ENCODE measurements around the gene SNAP23.

Gene SNAP23

DNA sequence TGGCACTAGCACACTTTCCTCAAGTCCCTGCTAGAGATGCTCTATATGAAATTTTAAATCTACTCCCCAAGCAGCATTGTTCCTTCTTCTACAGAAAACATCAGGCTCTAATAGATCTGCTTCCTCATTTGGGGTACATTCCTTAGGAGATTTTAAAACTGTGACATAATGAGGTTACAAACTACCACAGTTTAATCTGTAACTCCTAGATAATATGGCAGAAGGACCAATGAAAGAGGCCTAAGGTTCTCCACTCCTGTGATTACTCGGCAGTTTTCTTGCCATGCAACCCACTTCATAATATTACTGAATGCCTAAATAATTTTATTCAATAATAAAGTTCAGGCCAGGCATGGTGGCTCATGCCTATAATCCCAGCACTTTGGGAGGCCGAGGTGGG, 20.6 kb upstream of the SNAP23 start:
- Histone ChIP-seq H3K4me2 (ENCODE audit: low read length) (no peak overlapping the region), H3K36me3 (ENCODE audit: control insufficient read depth, insufficient read depth, low read length) (no peaks in the 10 kb centered on the region), H3K9me3 (ENCODE audit: control insufficient read depth, low read length) (no peaks in the 10 kb centered on the region), H3K79me2 (no peaks in the 10 kb centered on the region), H3K4me1 (no peaks in the 10 kb centered on the region), H3K4me3 (ENCODE audit: low read depth, low read length) (no peak overlapping the region), H3K27me3 (ENCODE audit: control insufficient read depth, insufficient read depth, low read length) (no peaks in the 10 kb centered on the region), H3K9ac (no peak overlapping the region), H2AFZ (no peak overlapping the region), H3K27ac (no peak overlapping the region)
- TF ChIP-seq, protein P1, sequence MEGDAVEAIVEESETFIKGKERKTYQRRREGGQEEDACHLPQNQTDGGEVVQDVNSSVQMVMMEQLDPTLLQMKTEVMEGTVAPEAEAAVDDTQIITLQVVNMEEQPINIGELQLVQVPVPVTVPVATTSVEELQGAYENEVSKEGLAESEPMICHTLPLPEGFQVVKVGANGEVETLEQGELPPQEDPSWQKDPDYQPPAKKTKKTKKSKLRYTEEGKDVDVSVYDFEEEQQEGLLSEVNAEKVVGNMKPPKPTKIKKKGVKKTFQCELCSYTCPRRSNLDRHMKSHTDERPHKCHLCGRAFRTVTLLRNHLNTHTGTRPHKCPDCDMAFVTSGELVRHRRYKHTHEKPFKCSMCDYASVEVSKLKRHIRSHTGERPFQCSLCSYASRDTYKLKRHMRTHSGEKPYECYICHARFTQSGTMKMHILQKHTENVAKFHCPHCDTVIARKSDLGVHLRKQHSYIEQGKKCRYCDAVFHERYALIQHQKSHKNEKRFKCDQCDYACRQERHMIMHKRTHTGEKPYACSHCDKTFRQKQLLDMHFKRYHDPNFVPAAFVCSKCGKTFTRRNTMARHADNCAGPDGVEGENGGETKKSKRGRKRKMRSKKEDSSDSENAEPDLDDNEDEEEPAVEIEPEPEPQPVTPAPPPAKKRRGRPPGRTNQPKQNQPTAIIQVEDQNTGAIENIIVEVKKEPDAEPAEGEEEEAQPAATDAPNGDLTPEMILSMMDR (IDR thresholded peaks at IDR 0.05) = no peak

DNA sequence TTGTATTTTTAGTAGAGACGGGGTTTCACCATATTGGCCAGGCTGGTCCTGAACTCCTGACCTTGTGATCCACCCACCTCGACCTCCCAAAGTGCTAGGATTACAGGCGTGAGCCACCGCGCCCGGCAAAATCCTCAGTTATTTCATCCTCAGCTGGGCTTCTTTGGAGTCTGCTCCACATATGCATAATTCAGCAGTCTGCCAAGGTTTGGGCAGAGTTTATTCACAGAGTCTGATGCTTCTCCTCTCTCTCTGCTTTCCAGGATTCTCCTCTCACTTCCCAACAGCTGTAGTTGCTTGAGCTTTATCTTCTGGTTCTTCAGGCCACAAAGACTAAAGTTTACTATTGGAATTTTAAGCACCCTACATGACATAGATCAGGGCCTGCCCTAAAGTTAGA, 12.7 kb upstream of the SNAP23 start:
- Histone ChIP-seq H3K9me3 (ENCODE audit: control insufficient read depth, low read length) (no peaks in the 10 kb centered on the region), H3K9ac (no peak overlapping the region), H3K27me3 (ENCODE audit: control insufficient read depth, insufficient read depth, low read length) (no peaks in the 10 kb centered on the region), H2AFZ (no peak overlapping the region), H3K79me2 (no peaks in the 10 kb centered on the region), H3K36me3 (ENCODE audit: control insufficient read depth, insufficient read depth, low read length) (no peaks in the 10 kb centered on the region), H3K4me2 (ENCODE audit: low read length) (no peak overlapping the region), H3K4me1 (no peaks in the 10 kb centered on the region), H3K27ac (no peak overlapping the region), H3K4me3 (ENCODE audit: low read depth, low read length) (no peak overlapping the region)
- TF ChIP-seq, protein P1 (IDR thresholded peaks at IDR 0.05) = no peak

DNA sequence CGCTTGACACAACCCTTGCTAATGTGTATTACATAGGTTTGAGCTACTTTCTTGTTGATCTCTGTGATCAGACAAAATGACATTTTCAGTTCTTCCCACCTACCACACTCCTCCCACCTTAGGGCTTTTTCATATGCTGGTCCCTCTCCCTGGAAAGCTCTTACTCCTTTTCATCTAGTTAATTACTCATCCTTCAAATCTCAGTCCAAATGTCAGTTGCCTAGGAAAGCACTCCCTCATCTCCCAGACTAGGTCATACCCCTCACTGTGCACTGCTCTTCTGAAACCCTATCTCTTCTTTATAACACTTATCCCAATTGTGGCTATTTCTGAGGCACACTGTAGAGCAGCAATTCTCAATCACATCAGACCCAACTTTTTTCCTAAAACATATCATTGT, 11.8 kb upstream of the SNAP23 start:
- Histone ChIP-seq H3K4me1 (no peaks in the 10 kb centered on the region), H3K79me2 (no peaks in the 10 kb centered on the region), H2AFZ (no peak overlapping the region), H3K27me3 (ENCODE audit: control insufficient read depth, insufficient read depth, low read length) (no peaks in the 10 kb centered on the region), H3K27ac (no peak overlapping the region), H3K9me3 (ENCODE audit: control insufficient read depth, low read length) (no peaks in the 10 kb centered on the region), H3K9ac (no peak overlapping the region), H3K4me3 (ENCODE audit: low read depth, low read length) (no peak overlapping the region), H3K4me2 (ENCODE audit: low read length) (no peak overlapping the region), H3K36me3 (ENCODE audit: control insufficient read depth, insufficient read depth, low read length) (no peaks in the 10 kb centered on the region)
- TF ChIP-seq, protein P1 (IDR thresholded peaks at IDR 0.05) = no peak

DNA sequence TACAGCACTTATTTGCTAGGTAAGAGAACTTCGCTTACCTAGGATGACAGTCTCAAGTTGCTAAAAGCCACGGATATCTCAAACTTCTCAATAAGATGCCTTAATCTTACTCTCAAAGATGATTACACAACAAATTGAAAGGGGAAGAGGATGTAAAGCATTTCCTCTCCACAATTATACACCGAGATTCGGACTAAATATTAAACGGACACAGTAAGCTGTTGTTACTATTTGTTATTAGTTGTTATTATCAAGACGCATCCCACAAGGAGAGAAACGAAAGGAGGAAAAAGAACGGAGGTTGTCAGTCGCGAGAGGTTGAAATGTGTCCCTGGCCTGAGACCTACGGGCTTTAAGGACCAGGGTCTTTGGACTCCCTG, 5.2 kb upstream of the SNAP23 start:
- no peaks in the 10 kb centered on the region for H3K27me3 ChIP-seq (ENCODE audit: control insufficient read depth, insufficient read depth, low read length)
- H3K4me2 ChIP-seq (ENCODE audit: low read length) = peak overlapping the region; percentile 79
- no peaks in the 10 kb centered on the region for H3K36me3 ChIP-seq (ENCODE audit: control insufficient read depth, insufficient read depth, low read length)
- peak overlapping the region; percentile 95 for H3K27ac ChIP-seq
- no peaks in the 10 kb centered on the region for H3K9me3 ChIP-seq (ENCODE audit: control insufficient read depth, low read length)
- TF ChIP-seq, protein P1 (IDR thresholded peaks at IDR 0.05) = no peak
- H3K4me3 ChIP-seq (ENCODE audit: low read depth, low read length) = peak overlapping the region; percentile 90
- H3K79me2 ChIP-seq = peaks cover 3% of the 10 kb centered on the region
- peak overlapping the region; percentile 86 for H2AFZ ChIP-seq
- peak overlapping the region; percentile 57 for H3K9ac ChIP-seq
- peaks cover 5% of the 10 kb centered on the region for H3K4me1 ChIP-seq

DNA sequence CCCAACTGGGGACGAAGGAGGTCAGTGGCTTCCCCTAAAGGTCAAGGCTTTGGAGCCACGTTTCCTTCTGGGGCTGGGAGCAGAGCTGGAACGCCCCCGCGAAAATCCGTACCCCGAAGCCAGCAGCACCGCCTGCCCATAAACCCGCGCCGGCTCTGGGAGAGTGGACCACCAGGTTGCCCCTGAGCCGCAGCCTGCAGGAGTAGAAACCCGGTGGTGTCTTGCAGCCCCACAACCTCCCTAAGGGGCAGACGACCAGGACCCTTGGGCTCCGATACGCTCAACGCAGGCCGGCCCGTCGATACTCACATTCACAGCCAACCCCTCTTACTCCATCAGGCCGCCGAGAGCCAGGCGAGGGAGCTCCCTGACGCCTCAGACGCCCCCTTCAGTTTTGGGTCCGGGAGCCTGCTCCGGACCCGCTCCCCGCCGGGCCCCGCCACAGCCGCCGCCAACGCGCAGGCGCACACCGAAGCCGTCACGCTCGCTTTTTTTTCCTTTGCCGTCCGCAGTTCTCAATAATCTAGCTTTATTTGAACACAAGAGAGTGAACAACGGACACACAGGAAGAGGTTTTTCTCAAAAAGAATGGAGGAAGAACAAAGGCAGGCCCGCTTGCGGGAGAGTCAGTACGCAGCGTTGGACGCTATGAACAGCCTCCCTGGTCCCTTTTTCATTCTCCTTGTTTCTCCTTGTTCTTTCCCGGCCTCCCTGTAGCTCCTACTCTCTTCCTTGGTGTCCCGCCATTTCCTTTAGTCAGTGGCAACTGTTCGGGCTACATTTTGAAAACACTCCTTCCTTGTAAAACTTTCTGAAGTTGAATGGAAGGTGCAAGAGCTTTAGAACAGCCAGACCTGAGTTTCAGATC, 4.5 kb upstream of the SNAP23 start, which contains the start of gene ZNF106:
TSS of gene ZNF106 (minus strand) at position 471 of the 868 bp plus-strand sequence. CDS start 18,852 bp downstream, outside the sequence.
- Histone ChIP-seq H2AFZ (peak within 1 kb of the TSS; percentile 86), H3K27ac (peak within 1 kb of the TSS; percentile 95), H3K79me2 (peaks cover 3% of the 10 kb centered on the region), H3K4me2 (ENCODE audit: low read length) (peak within 1 kb of the TSS; percentile 79), H3K4me3 (ENCODE audit: low read depth, low read length) (peak within 1 kb of the TSS; percentile 90), H3K4me1 (peaks cover 5% of the 10 kb centered on the region), H3K9me3 (ENCODE audit: control insufficient read depth, low read length) (no peaks in the 10 kb centered on the region), H3K27me3 (ENCODE audit: control insufficient read depth, insufficient read depth, low read length) (no peaks in the 10 kb centered on the region), H3K9ac (peak within 1 kb of the TSS; percentile 57), H3K36me3 (ENCODE audit: control insufficient read depth, insufficient read depth, low read length) (no peaks in the 10 kb centered on the region)
- TF ChIP-seq, protein P1 (IDR thresholded peaks at IDR 0.05) = no peak
